A673 (cell line): ENCODE data around the gene RAB28. TPM values are rescaled to one million over a fixed set of nuclear protein-coding genes. Genes with fewer than 3 reads are reported as not detected.
"Not testable (repeated sequence)": the region's sequence is repeated elsewhere in the genome, so short reads cannot be mapped to it uniquely, and the experiment has no call there.

ENCODE experiments used
- BruUV-seq: library from RNA; stranded (reverse); fragments of 400-500 nt; replicated peaks from 2 replicates; lab custom pipeline; 2021; lab: Mats Ljungman, UMichigan
- CTCF ChIA-PET: fragments of 300-600 bp; sonication (Branson Sonifier 250); formaldehyde crosslinking; loops from one replicate; lab custom pipeline; 2022; ENCODE audit warnings: antibody characterized with exemption; lab: Charles Lee
- POLR2A ChIA-PET: fragments of 300-600 bp; sonication (Branson Sonifier 250); formaldehyde crosslinking; loops from one replicate; lab custom pipeline; 2022; ENCODE audit warnings: antibody characterized with exemption; ENCODE audit not compliant: low non-redundant PET; lab: Charles Lee
- DNase-seq: peaks from one replicate; pipeline ENCODE4 v3.0.0-alpha.2; 2015; ENCODE audit warnings: low spot score
- H3K27ac ChIP-seq: fragments of 200-600 bp; sonication (generic); 2 replicates; pipeline ENCODE4 v1.5.1; 2016; ENCODE audit warnings: mixed run types, low read depth, mild to moderate bottlenecking, mixed read lengths, antibody characterized with exemption, low read length; ENCODE audit not compliant: poor library complexity, severe bottlenecking
- H3K27me3 ChIP-seq: fragments of 200-600 bp; sonication (generic); replicated peaks from 2 replicates; pipeline ENCODE4 v1.6.1; 2017; ENCODE audit warnings: mixed run types, low read depth, mild to moderate bottlenecking, mixed read lengths, antibody characterized with exemption, low read length; ENCODE audit not compliant: insufficient read depth, poor library complexity
- H3K36me3 ChIP-seq: fragments of 200-600 bp; sonication (generic); 2 replicates; pipeline ENCODE4 v1.6.1; 2016; ENCODE audit warnings: mixed run types, mild to moderate bottlenecking, mixed read lengths, antibody characterized with exemption, low read length; ENCODE audit not compliant: insufficient read depth, poor library complexity, severe bottlenecking
- H3K4me1 ChIP-seq: fragments of 200-600 bp; sonication (generic); 2 replicates; pipeline ENCODE4 v1.6.1; 2017; ENCODE audit warnings: mixed run types, mild to moderate bottlenecking, mixed read lengths, antibody characterized with exemption, low read length; ENCODE audit not compliant: insufficient read depth, poor library complexity, severe bottlenecking
- H3K4me3 ChIP-seq: fragments of 200-600 bp; sonication (generic); 2 replicates; pipeline ENCODE4 v1.5.1; 2016; ENCODE audit warnings: low read depth, mixed run types, mild to moderate bottlenecking, mixed read lengths, low read length; ENCODE audit not compliant: poor library complexity, severe bottlenecking
- H3K9me3 ChIP-seq: fragments of 200-600 bp; sonication (generic); 2 replicates; pipeline ENCODE4 v1.6.1; 2016; ENCODE audit warnings: mixed run types, low read depth, mild to moderate bottlenecking, mixed read lengths, antibody characterized with exemption, low read length; ENCODE audit not compliant: poor library complexity, severe bottlenecking
- CTCF ChIP-seq: fragments of 300-800, 200-600 bp; sonication (generic); conservative IDR thresholded peaks from 2 replicates; pipeline ENCODE4 v1.5.1; 2017; ENCODE audit warnings: low read depth, mild to moderate bottlenecking, antibody characterized with exemption, low read length, moderate library complexity, mixed read lengths
- EZH2 ChIP-seq: fragments of 200-600 bp; sonication (generic); IDR thresholded peaks from 2 replicates; pipeline ENCODE4 v1.6.1; 2017; ENCODE audit warnings: borderline replicate concordance, low read depth, mild to moderate bottlenecking, mixed read lengths, antibody characterized with exemption, low read length; ENCODE audit not compliant: poor library complexity, severe bottlenecking
- intact Hi-C: fragments of 100-400 bp; cut with micrococcal nuclease; formaldehyde crosslinking; loops from one replicate; pipeline ENCODE4 v1.10.0; 2022; ENCODE audit not compliant: unreplicated experiment
- total RNA-seq: library from RNA; stranded (reverse); gene quantifications from 2 replicates; pipeline ENCODE4 v1.2.3, GENCODE V29; 2021

RAB28 gene
- total RNA-seq, 1 experiment from 2014 or later, result 22.6 TPM

- intact Hi-C loops, result no loop called here
- no peak overlapping the region for H3K27ac ChIP-seq
Measured at GRCh38 chr4:13399257-13399656, 84.9 kb downstream of the RAB28 start.

GRCh38 chr4:13396161-13396560 lies 88.0 kb downstream of the RAB28 start:
- BruUV-seq, result no TSS peak
- CTCF ChIA-PET, result no interaction called here
- Histone ChIP-seq H3K9me3 (no peaks in the 10 kb centered on the region), H3K4me1 (peaks cover 4% of the 10 kb centered on the region), H3K36me3 (no peaks in the 10 kb centered on the region), H3K27me3 (no peaks in the 10 kb centered on the region), H3K4me3 (no peak overlapping the region), H3K27ac (no peak overlapping the region)
- no peak for DNase-seq
- intact Hi-C loops, result no loop called here
- POLR2A ChIA-PET, result no interaction called here
- TF ChIP-seq CTCF, result no peak
- no peak for TF ChIP-seq EZH2

More at GRCh38 chr4:13399257-13399656, 84.9 kb downstream of the RAB28 start:
- Histone ChIP-seq H3K4me1 (peaks cover 4% of the 10 kb centered on the region), H3K4me3 (no peak overlapping the region), H3K9me3 (no peaks in the 10 kb centered on the region), H3K27me3 (no peaks in the 10 kb centered on the region), H3K36me3 (no peaks in the 10 kb centered on the region)
- no TSS peak for BruUV-seq
- DNase-seq, result no peak
- no peak for TF ChIP-seq EZH2
- TF ChIP-seq CTCF, result no peak
- CTCF ChIA-PET, result no interaction called here
- POLR2A ChIA-PET, result no interaction called here

GRCh38 chr4:13389901-13390300 lies 94.2 kb downstream of the RAB28 start:
- H3K4me3 ChIP-seq, POLR2A ChIA-PET, H3K27me3 ChIP-seq, H3K27ac ChIP-seq, H3K9me3 ChIP-seq, BruUV-seq, intact Hi-C loops, H3K36me3 ChIP-seq, H3K4me1 ChIP-seq, CTCF ChIA-PET, DNase-seq: not testable (repeated sequence)

DNA sequence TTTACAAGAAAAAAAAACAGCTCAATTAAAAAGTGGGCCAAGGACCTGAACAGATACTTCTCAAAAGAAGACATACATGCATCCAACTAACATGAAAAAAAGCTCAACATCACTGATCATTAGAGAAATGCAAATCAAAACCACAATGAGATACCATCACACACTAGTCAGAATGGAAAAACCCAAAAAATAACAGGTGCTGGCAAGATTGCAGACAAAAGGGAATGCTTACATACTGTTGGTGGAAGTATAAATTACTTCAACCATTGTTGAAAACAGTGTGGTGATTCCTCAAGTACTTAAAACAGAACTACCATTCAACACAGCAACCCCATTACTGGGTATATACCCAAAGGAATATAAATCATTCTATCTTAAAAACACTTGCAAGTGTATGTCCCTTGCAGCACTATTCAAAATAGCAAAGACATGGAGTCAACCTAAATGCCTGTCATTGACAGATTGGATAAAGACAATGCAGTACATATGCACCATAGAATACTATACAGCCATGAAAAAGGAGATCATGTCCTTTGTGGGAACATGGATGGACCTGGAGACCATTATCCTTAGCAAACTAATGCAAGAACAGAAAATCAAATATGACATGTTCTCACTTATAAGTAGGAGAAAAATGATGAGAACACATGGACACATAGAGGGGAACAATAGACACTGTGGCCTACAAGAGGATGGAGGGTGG lies 97.6 kb downstream of the RAB28 start:
- Histone ChIP-seq H3K27ac (no peak overlapping the region), H3K4me1 (no peaks in the 10 kb centered on the region), H3K27me3 (no peaks in the 10 kb centered on the region), H3K36me3 (no peaks in the 10 kb centered on the region), H3K4me3 (no peak overlapping the region), H3K9me3 (no peaks in the 10 kb centered on the region)
- intact Hi-C loops, result no loop called here
- no peak for DNase-seq
- TF ChIP-seq CTCF, result no peak
- ChIA-PET CTCF (no interaction called here), POLR2A (no interaction called here)
- BruUV-seq, result no TSS peak
